Esophagus muscularis mucosa (tissue), 3 donors: ENCODE measurements around the gene MEIS2.

Experiments used
- POLR2A ChIP-seq: fragments of 450-650 bp; IDR thresholded peaks from one replicate; pipeline ENCODE4 v1.6.1; 2017; ENCODE audit warnings: antibody characterized with exemption, moderate library complexity, mild to moderate bottlenecking, low read depth
- TF ChIP-seq, protein P1 (sequence below), 3 experiments: fragments of 200-600 bp in 2 of 3; fragments of 450-650 bp in 1 of 3; sonication (generic) in 2 of 3; IDR thresholded peaks; one replicate each; pipeline ENCODE4 v1.5.1; 2017 to 2019; ENCODE audit warnings: antibody characterized with exemption in 3 of 3, mild to moderate bottlenecking in 2 of 3, moderate library complexity in 1 of 3

DNA sequence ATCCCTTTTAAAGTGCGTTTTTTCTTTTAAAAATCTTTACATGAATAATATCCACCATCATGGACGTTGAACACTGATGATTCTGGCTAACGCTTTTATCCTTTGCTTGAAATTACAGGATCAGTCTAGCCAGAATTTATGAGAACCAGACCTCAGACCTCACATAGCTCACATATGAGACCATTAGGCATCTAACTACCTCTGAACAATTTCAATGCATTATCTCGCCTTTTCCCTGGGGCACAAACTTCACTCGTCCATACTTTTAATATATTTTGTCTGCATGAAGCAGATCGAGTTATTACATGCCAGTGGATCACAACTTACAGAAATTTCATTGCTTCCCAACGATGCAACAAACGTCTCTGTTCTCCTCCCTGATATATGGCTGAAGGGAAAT, 105.6 kb downstream of the MEIS2 start:
- no peak for TF ChIP-seq POLR2A
- TF ChIP-seq, protein P1, sequence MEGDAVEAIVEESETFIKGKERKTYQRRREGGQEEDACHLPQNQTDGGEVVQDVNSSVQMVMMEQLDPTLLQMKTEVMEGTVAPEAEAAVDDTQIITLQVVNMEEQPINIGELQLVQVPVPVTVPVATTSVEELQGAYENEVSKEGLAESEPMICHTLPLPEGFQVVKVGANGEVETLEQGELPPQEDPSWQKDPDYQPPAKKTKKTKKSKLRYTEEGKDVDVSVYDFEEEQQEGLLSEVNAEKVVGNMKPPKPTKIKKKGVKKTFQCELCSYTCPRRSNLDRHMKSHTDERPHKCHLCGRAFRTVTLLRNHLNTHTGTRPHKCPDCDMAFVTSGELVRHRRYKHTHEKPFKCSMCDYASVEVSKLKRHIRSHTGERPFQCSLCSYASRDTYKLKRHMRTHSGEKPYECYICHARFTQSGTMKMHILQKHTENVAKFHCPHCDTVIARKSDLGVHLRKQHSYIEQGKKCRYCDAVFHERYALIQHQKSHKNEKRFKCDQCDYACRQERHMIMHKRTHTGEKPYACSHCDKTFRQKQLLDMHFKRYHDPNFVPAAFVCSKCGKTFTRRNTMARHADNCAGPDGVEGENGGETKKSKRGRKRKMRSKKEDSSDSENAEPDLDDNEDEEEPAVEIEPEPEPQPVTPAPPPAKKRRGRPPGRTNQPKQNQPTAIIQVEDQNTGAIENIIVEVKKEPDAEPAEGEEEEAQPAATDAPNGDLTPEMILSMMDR (IDR thresholded peaks at IDR 0.05): no peak
